ENCODE measurements around the gene SELENON.

SELENON gene

DNA sequence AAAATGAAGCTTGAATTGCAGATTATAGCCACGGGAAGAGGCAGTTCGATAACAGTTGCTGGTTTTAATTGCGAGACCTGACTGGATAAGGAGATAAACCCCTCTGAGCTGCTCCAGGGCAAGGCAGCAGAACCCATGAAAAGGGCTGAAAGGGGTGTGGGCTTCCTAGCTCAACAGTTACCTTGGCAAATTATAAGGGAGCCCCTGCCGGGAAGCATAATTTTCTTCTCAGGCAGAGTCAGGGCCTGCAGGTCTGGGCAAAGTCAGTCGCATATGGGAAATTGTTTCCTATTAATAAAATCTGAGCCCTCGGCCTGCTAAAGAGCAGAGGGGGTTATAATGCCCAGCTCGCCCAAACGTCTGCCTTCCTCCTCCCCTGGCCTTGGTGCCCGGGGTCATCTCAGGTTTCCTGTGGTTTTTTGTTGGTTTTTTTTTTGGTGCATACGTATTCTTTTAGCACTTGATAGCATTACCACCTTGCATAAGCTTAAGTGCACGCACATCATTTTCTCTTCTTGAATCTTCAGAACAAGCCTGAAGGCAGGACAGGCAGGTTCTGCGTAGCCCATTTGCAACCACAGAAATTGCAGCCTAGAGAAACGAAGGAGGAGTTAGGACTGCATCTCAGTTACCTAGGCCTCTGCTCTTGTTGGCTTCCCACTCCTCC is 33.9 kb upstream of the SELENON start:
- no peak overlapping the region for H3K4me3 ChIP-seq (ENCODE audit: low read depth, low read length)
- no peak for DNase-seq (ENCODE audit: low read depth)
- TF ChIP-seq, protein P1, sequence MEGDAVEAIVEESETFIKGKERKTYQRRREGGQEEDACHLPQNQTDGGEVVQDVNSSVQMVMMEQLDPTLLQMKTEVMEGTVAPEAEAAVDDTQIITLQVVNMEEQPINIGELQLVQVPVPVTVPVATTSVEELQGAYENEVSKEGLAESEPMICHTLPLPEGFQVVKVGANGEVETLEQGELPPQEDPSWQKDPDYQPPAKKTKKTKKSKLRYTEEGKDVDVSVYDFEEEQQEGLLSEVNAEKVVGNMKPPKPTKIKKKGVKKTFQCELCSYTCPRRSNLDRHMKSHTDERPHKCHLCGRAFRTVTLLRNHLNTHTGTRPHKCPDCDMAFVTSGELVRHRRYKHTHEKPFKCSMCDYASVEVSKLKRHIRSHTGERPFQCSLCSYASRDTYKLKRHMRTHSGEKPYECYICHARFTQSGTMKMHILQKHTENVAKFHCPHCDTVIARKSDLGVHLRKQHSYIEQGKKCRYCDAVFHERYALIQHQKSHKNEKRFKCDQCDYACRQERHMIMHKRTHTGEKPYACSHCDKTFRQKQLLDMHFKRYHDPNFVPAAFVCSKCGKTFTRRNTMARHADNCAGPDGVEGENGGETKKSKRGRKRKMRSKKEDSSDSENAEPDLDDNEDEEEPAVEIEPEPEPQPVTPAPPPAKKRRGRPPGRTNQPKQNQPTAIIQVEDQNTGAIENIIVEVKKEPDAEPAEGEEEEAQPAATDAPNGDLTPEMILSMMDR (conservative IDR thresholded peaks at IDR 0.05; ENCODE audit: low read depth, low read length) = no peak

DNA sequence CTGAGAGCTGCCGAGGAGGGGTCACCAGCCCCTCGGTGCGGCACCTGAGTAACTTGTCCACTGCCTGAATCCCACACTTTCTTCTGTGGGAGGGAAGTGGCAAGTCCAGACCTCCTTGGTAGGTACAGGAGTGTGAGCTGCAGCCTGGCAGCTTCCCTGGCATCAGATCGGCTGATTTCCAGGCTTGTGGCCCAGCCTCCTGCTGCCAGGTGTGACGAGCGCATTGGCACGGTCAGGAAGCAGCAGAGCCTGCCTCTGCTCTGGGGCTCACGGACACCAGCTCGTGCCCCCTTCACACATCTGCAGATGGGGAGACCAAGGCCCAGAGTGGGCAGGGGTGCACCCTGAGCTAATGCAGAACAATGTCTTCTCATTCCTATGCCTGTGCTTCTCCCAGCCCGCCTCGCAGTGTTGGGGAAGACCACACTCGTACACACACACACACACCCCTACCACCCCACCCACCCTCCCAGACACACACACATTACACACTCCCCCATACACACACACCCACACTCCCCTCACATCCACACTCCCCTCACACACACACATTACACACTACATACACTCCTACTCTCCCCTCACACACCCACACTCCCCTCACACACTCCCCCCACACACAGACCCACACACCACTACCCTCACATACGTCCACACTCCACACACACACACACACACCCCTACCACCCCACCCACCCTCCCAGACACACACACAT is 33.1 kb upstream of the SELENON start:
- no peak for DNase-seq (ENCODE audit: low read depth)
- TF ChIP-seq, protein P1 (conservative IDR thresholded peaks at IDR 0.05; ENCODE audit: low read depth, low read length) = no peak
- H3K4me3 ChIP-seq (ENCODE audit: low read depth, low read length) = no peak overlapping the region

DNA sequence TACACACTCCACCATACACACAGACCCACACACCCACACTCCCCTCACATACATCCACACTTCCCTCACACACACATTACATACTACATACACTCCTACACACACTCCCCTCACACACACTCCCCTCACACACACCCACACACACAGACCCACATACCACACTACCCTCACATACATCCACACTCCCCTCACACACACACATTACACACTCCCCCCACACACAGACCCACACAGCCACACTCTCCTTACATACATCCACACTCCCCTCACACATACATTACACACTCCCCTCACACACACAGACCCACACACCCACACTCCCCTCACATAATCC is 32.6 kb upstream of the SELENON start:
- no peak for DNase-seq (ENCODE audit: low read depth)
- H3K4me3 ChIP-seq (ENCODE audit: low read depth, low read length) = no peak overlapping the region
- TF ChIP-seq, protein P1 (conservative IDR thresholded peaks at IDR 0.05; ENCODE audit: low read depth, low read length) = no peak

DNA sequence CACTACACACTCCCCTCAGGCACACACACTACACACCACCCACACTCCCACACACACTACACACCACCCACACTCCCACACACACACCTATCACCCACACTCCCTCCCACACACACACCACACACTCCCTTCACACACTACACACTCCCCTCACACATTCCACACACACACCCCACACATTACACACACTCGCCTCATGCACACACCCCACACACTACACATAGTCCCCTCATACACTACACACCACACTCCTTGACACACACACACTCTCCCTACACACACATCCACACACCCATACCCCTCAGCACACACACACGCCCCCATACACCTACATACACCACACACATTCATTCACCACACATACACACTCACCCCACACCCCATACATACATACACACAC is 31.0 kb upstream of the SELENON start:
- no peak for DNase-seq (ENCODE audit: low read depth)
- TF ChIP-seq, protein P1 (conservative IDR thresholded peaks at IDR 0.05; ENCODE audit: low read depth, low read length) = no peak
- no peak overlapping the region for H3K4me3 ChIP-seq (ENCODE audit: low read depth, low read length)

DNA sequence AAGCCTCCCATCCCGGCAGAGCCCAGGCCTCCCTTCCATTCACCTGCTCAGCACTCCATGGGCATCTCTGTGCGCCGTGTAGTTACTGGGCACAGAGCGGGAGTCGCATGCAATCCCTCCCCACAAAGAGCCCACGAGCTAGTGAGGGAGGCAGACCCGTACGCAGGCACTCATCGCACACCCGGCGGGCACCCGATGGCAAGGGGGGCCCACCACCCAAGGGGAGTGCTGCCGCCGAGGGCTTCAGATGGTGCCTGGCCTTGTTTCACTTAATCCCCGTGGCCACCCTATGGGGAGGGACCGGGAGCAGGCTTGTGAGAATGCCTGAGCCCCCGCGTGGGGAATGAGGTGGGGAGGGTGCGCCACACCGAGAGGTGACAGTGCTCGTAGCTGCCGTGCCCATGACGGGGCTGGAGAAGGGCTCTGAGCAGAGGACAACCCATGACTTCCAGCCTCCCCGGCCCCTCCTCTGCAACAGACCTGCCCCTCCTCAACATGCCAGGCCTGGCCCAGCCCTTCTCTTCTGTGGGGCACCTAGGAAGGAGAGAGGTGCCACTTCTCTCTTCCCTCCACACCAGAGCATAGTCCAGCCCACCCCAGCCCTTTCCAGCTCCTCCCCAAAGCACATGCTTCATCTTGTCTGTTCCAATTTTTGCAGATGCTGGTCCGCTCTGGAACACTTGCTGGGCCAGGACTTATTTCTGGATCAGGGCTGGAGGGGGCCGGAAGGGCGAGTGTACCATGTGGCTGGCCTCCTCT is 30.2 kb upstream of the SELENON start:
- TF ChIP-seq, protein P1 (conservative IDR thresholded peaks at IDR 0.05; ENCODE audit: low read depth, low read length) = no peak

DNA sequence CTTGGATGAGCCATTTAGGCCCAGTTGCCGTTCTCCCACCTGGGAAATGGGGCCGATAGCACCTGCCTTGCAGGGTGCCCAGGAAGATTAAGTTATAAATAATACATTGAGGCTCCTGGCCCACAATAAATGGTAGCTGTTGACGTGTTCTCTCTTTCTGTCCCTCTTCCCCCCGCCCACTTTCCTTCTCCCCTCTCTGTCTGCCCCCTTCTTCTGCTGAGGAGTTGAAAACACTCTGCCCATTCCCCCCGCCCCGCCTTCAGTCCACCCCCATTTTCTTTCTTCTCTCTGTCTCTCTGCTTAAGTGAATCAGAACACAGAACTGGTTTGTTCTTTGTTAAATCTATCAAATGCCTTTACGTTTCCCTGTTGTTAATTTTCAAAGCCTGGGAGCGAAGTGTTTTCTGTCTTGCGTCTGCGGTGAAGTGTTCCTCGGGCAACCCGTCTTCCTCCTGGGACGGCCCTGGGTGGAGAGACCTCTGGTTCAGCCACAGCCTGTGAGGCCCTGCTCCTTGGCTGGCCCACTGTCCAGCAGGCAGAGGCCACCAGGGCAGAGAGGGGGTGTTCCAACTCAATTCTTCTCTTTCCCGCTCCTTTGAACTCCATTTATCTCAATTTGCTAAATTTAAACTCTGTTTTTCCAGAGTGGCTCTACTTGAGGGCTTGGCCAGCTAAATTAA is 29.3 kb upstream of the SELENON start:
- TF ChIP-seq, protein P1 (conservative IDR thresholded peaks at IDR 0.05; ENCODE audit: low read depth, low read length) = no peak
- no peak for DNase-seq (ENCODE audit: low read depth)
- H3K4me3 ChIP-seq (ENCODE audit: low read depth, low read length) = no peak overlapping the region

More for the DNA sequence above, 30.2 kb upstream of the SELENON start:
- DNase-seq (ENCODE audit: low read depth) = no peak
- H3K4me3 ChIP-seq (ENCODE audit: low read depth, low read length) = no peak overlapping the region

Data from choroid plexus epithelial cell (primary cell).